ENCODE measurements around the gene BCL2L12.

Gene BCL2L12

DNA sequence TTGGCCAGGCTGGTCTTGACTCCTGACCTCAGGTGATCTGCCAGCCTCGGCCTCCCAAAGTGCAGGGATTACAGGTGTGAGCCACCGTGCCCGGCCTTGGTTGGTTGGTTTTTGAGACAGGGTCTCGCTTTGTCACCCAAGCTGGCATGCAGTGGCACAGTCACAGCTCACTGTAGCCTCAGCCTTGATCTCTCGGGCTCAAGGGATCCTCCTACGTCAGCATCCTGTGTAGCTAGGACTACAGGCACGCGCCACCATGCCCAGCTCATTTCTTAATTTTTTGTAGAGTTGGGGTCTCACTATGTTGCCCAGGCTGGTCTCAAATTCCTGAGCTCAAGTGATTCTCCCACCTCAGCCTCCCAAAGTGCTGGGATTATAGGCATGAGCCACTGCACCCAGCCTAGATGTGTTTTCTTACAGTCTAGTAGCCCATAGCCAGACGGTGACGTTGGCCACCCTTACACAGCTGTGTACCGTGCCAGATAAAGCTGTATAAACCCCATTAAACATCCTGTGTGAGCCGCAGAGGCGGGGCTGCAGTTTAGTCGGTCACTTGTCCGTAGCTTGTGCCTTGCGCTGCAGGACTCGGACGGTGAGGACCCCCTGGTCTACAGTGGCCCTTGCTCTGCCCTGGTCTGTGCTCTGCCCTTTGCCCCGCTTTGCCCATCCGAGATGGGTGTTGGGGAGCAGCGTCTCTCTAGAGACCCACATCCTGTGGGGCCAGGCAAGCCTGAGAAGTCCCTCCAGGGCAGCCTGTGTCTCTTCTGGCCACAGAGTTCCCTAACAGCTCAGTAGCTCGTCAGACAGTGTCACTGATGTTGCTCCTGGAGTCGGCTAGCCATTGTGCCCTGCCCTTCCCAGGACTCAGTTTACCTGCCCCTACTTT is 9.9 kb upstream of the BCL2L12 start:
- no peaks in the 10 kb centered on the region for H3K4me1 ChIP-seq (ENCODE audit: control insufficient read depth, low read length)
- H3K27me3 ChIP-seq (ENCODE audit: control insufficient read depth, low read length), result no peaks in the 10 kb centered on the region
- H3F3A ChIP-seq (ENCODE audit: control insufficient read depth, insufficient read depth), result peaks cover 5% of the 10 kb centered on the region
- no peaks in the 10 kb centered on the region for H3K9me2 ChIP-seq (replicated peaks; ENCODE audit: control insufficient read depth, low read length)
- no peak overlapping the region for H3K27ac ChIP-seq (ENCODE audit: low read depth, low read length)
- TF ChIP-seq EZH2phosphoT487 (IDR thresholded peaks at IDR 0.05; ENCODE audit: borderline replicate concordance, low read length), result no peak
- TF ChIP-seq, protein P1, sequence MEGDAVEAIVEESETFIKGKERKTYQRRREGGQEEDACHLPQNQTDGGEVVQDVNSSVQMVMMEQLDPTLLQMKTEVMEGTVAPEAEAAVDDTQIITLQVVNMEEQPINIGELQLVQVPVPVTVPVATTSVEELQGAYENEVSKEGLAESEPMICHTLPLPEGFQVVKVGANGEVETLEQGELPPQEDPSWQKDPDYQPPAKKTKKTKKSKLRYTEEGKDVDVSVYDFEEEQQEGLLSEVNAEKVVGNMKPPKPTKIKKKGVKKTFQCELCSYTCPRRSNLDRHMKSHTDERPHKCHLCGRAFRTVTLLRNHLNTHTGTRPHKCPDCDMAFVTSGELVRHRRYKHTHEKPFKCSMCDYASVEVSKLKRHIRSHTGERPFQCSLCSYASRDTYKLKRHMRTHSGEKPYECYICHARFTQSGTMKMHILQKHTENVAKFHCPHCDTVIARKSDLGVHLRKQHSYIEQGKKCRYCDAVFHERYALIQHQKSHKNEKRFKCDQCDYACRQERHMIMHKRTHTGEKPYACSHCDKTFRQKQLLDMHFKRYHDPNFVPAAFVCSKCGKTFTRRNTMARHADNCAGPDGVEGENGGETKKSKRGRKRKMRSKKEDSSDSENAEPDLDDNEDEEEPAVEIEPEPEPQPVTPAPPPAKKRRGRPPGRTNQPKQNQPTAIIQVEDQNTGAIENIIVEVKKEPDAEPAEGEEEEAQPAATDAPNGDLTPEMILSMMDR (IDR thresholded peaks at IDR 0.05; ENCODE audit: low read depth, low read length, poor library complexity, severe bottlenecking), result no peak
- no peaks in the 10 kb centered on the region for H4K20me1 ChIP-seq (ENCODE audit: control insufficient read depth, insufficient read depth, low read depth, low read length)
- no peak overlapping the region for H3K4me2 ChIP-seq (ENCODE audit: low read length)
- H3K9me3 ChIP-seq (ENCODE audit: control insufficient read depth, insufficient read depth, low read length), result no peaks in the 10 kb centered on the region
- no peak overlapping the region for H3K4me3 ChIP-seq (ENCODE audit: low read length)
- peaks cover 79% of the 10 kb centered on the region for H3K36me3 ChIP-seq (ENCODE audit: control insufficient read depth, low read length)
- H3K79me2 ChIP-seq (ENCODE audit: control insufficient read depth, low read length), result no peaks in the 10 kb centered on the region

- no peak overlapping the region for H3K27ac ChIP-seq (ENCODE audit: low read depth, low read length)
- H3K9me3 ChIP-seq (ENCODE audit: control insufficient read depth, insufficient read depth, low read length), result no peaks in the 10 kb centered on the region
- H3K79me2 ChIP-seq (ENCODE audit: control insufficient read depth, low read length), result no peaks in the 10 kb centered on the region
- TF ChIP-seq, protein P1 (IDR thresholded peaks at IDR 0.05; ENCODE audit: low read depth, low read length, poor library complexity, severe bottlenecking), result no peak
- no peak for TF ChIP-seq EZH2phosphoT487 (IDR thresholded peaks at IDR 0.05; ENCODE audit: borderline replicate concordance, low read length)
- H3K36me3 ChIP-seq (ENCODE audit: control insufficient read depth, low read length), result peaks cover 81% of the 10 kb centered on the region
- no peaks in the 10 kb centered on the region for H4K20me1 ChIP-seq (ENCODE audit: control insufficient read depth, insufficient read depth, low read depth, low read length)
- H3K9me2 ChIP-seq (replicated peaks; ENCODE audit: control insufficient read depth, low read length), result no peaks in the 10 kb centered on the region
- no peak overlapping the region for H3K4me3 ChIP-seq (ENCODE audit: low read length)
- H3F3A ChIP-seq (ENCODE audit: control insufficient read depth, insufficient read depth), result peaks cover 7% of the 10 kb centered on the region
- H3K27me3 ChIP-seq (ENCODE audit: control insufficient read depth, low read length), result no peaks in the 10 kb centered on the region
- H3K4me2 ChIP-seq (ENCODE audit: low read length), result no peak overlapping the region
- H3K4me1 ChIP-seq (ENCODE audit: control insufficient read depth, low read length), result no peaks in the 10 kb centered on the region
These were observed 9.2 kb upstream of the BCL2L12 start for GRCh38 chr19:49656456-49657109.

GRCh38 chr19:49657493-49658138 is 8.1 kb upstream of the BCL2L12 start:
- Histone ChIP-seq H3K4me2 (ENCODE audit: low read length) (no peak overlapping the region), H3F3A (ENCODE audit: control insufficient read depth, insufficient read depth) (peaks cover 7% of the 10 kb centered on the region), H3K4me3 (ENCODE audit: low read length) (no peak overlapping the region), H3K27ac (ENCODE audit: low read depth, low read length) (no peak overlapping the region), H4K20me1 (ENCODE audit: control insufficient read depth, insufficient read depth, low read depth, low read length) (no peaks in the 10 kb centered on the region), H3K9me3 (ENCODE audit: control insufficient read depth, insufficient read depth, low read length) (no peaks in the 10 kb centered on the region), H3K79me2 (ENCODE audit: control insufficient read depth, low read length) (peaks cover 3% of the 10 kb centered on the region), H3K4me1 (ENCODE audit: control insufficient read depth, low read length) (no peaks in the 10 kb centered on the region), H3K9me2 (replicated peaks; ENCODE audit: control insufficient read depth, low read length) (no peaks in the 10 kb centered on the region), H3K36me3 (ENCODE audit: control insufficient read depth, low read length) (peaks cover 87% of the 10 kb centered on the region), H3K27me3 (ENCODE audit: control insufficient read depth, low read length) (no peaks in the 10 kb centered on the region)
- TF ChIP-seq, protein P1 (IDR thresholded peaks at IDR 0.05; ENCODE audit: low read depth, low read length, poor library complexity, severe bottlenecking), result no peak
- TF ChIP-seq EZH2phosphoT487 (IDR thresholded peaks at IDR 0.05; ENCODE audit: borderline replicate concordance, low read length), result no peak
